Common myeloid progenitor, CD34-positive (primary cell): ENCODE measurements around the gene ITGB2.

Experiments used
- CTCF ChIA-PET: fragments of 350-600 bp; sonication (Branson Sonifier 250); formaldehyde crosslinking; loops from one replicate; lab custom pipeline; 2021; ENCODE audit warnings: antibody characterized with exemption; lab: Charles Lee
- POLR2A ChIA-PET: fragments of 350-600 bp; sonication (Branson Sonifier 250); formaldehyde crosslinking; loops from one replicate; lab custom pipeline; 2021; ENCODE audit warnings: antibody characterized with exemption; lab: Charles Lee
- DNase-seq, 3 donors: peaks; one replicate each; pipeline versions ENCODE4 v3.0.0 to v3.0.0-alpha.2; 2013
- H3K27ac ChIP-seq, 2 experiments: 1 replicate in 1 of 2; 2 replicates in 1 of 2; pipeline ENCODE4 v1.7.0; 2013; ENCODE audit warnings: inconsistent platforms in 2 of 2, low read length in 2 of 2, mild to moderate bottlenecking in 2 of 2, low read depth in 1 of 2, moderate library complexity in 1 of 2; ENCODE audit not compliant: severe bottlenecking in 2 of 2, insufficient read depth in 1 of 2, poor library complexity in 1 of 2
- H3K27me3 ChIP-seq, 5 experiments: replicated peaks in 2 of 5; 1 replicate in 3 of 5; 2 replicates in 2 of 5; pipeline versions ENCODE4 v1.6.1 to v1.7.0; 2013; ENCODE audit warnings: low read length in 4 of 5, mild to moderate bottlenecking in 2 of 5, moderate library complexity in 2 of 5, inconsistent platforms in 1 of 5; ENCODE audit not compliant: insufficient read depth in 5 of 5, control insufficient read depth in 4 of 5
- H3K36me3 ChIP-seq, 4 experiments: 1 replicate in 2 of 4; 2 replicates in 2 of 4; pipeline versions ENCODE4 v1.6.1 to v1.7.0; 2013; ENCODE audit warnings: low read length in 3 of 4, control low read depth in 1 of 4, mild to moderate bottlenecking in 1 of 4; ENCODE audit not compliant: control insufficient read depth in 4 of 4, insufficient read depth in 4 of 4
- H3K4me1 ChIP-seq, 4 experiments: 1 replicate in 3 of 4; 2 replicates in 1 of 4; pipeline versions ENCODE4 v1.6.1 to v1.7.1; 2013; ENCODE audit warnings: low read length in 3 of 4, mild to moderate bottlenecking in 3 of 4, control low read depth in 1 of 4, inconsistent platforms in 1 of 4, moderate library complexity in 1 of 4; ENCODE audit not compliant: control insufficient read depth in 4 of 4, insufficient read depth in 4 of 4; ENCODE audit errors: control extremely low read depth in 1 of 4
- H3K4me3 ChIP-seq, 7 experiments: 1 replicate in 4 of 7; 2 replicates in 3 of 7; pipeline versions ENCODE4 v1.5.1 to v1.7.0; 2013; ENCODE audit warnings: mild to moderate bottlenecking in 7 of 7, low read length in 6 of 7, moderate library complexity in 6 of 7, inconsistent platforms in 2 of 7, low read depth in 2 of 7, control low read depth in 1 of 7; ENCODE audit not compliant: insufficient read depth in 4 of 7, control insufficient read depth in 1 of 7; ENCODE audit errors: extremely low read depth in 1 of 7
- H3K9me3 ChIP-seq, 5 experiments: 1 replicate in 4 of 5; 2 replicates in 1 of 5; pipeline versions ENCODE4 v1.6.1 to v1.7.1; 2013; ENCODE audit warnings: low read length in 4 of 5, mild to moderate bottlenecking in 2 of 5, inconsistent platforms in 1 of 5, low read depth in 1 of 5, moderate library complexity in 1 of 5; ENCODE audit not compliant: control insufficient read depth in 4 of 5, insufficient read depth in 2 of 5; ENCODE audit errors: control extremely low read depth in 1 of 5
- WGBS: methylation state at CpG from one replicate; pipeline ENCODE4 v1.1.5; 2013; ENCODE audit not compliant: insufficient coverage; 5-methylcytosine and 5-hydroxymethylcytosine counted together

Gene ITGB2

GRCh38 chr21:44898851-44899767 is 21.6 kb downstream of the ITGB2 start:
- Histone ChIP-seq H3K9me3 (no peaks in the 10 kb centered on the region), H3K27me3 (no peaks in the 10 kb centered on the region), H3K36me3 (peaks cover 14 to 84% (median 63%) of the 10 kb centered on the region in 4 experiments), H3K27ac (no peak overlapping the region), H3K4me1 (no peaks in the 10 kb centered on the region), H3K4me3 (no peak overlapping the region)
- WGBS, result 96% methylated on average over 45 of the region's 49 CpGs
- ChIA-PET POLR2A (no interaction called here), CTCF (interaction anchor here (2.0 to 4.8 kb wide), 3 partner anchors 8 to 33 kb away, joined by 7 to 24 read pairs (median 8); no protein-coding TSS in a partner anchor)
- no peak for DNase-seq

- CTCF ChIA-PET, result interaction anchor here (0.7 to 6.7 kb wide), 8 partner anchors 8 to 37 kb away, joined by 3 to 50 read pairs (median 6); no protein-coding TSS in a partner anchor
- Histone ChIP-seq H3K9me3 (no peaks in the 10 kb centered on the region), H3K4me3 (no peak overlapping the region), H3K4me1 (peaks cover 0 to under 1% (median 0%) of the 10 kb centered on the region in 4 experiments), H3K27ac (no peak overlapping the region), H3K27me3 (no peaks in the 10 kb centered on the region), H3K36me3 (peaks cover 14 to 79% (median 56%) of the 10 kb centered on the region in 4 experiments)
- POLR2A ChIA-PET, result no interaction called here
- 97% methylated on average over 13 of the region's 13 CpGs for WGBS
- no peak for DNase-seq
Measured at GRCh38 chr21:44898011-44898488, 22.6 kb downstream of the ITGB2 start.

GRCh38 chr21:44897326-44898010 is 23.2 kb downstream of the ITGB2 start:
- CTCF ChIA-PET, result interaction anchor here (0.7 to 6.7 kb wide), 8 partner anchors 8 to 37 kb away, joined by 3 to 50 read pairs (median 6); no protein-coding TSS in a partner anchor
- DNase-seq, result no peak

DNA sequence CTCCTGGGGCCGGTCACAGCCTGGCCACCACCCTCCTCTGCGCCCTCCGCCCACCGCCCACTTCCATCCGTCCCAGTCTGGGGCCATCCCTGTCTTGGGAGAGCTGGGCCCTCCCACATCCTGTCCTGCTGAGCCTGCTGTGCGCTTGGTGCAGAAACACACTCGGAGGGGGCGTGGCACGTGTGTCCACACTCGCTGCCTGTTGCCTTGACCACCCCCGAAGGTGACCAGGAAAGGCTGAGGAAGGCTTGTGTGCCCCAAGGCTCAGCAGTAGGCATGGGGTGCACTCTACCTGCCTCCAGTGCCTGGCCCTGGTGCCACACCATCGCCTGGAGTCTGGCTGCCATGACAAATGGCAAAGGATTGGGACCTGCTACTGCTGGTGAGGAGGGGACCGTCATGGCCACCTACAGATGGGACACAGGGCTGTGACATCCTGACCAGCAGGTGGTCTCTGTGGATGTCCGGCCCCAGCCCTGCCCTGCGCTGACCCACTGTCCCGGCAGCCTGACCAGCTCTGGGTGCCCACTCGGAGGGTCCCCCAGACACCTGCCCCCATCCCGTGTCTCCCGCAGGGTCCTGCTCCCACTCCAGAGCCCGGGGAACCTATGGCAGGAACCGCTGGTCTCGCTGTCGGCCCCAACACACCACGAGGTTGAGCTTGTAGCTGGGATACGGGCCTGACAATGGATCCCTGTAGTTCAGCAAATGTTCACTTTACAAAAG is 24.0 kb downstream of the ITGB2 start:
- peaks cover 0 to 4% (median 0%) of the 10 kb centered on the region in 4 experiments for H3K4me1 ChIP-seq
- no peak overlapping the region for H3K4me3 ChIP-seq
- H3K36me3 ChIP-seq, result peaks cover 4 to 72% (median 43%) of the 10 kb centered on the region in 4 experiments
- no peak overlapping the region for H3K27ac ChIP-seq
- H3K27me3 ChIP-seq, result no peaks in the 10 kb centered on the region
- H3K9me3 ChIP-seq, result no peaks in the 10 kb centered on the region
- CTCF ChIA-PET, result interaction anchor here (1.2 to 6.7 kb wide), 8 partner anchors 10 to 41 kb away, joined by 3 to 50 read pairs (median 8); no protein-coding TSS in a partner anchor
- POLR2A ChIA-PET, result no interaction called here
- DNase-seq, result no peak
- WGBS, result 98% methylated on average over 15 of the region's 25 CpGs

More at GRCh38 chr21:44897326-44898010, 23.2 kb downstream of the ITGB2 start:
- POLR2A ChIA-PET, result no interaction called here
- Histone ChIP-seq H3K4me1 (peaks cover 0 to 4% (median 0%) of the 10 kb centered on the region in 4 experiments), H3K9me3 (no peaks in the 10 kb centered on the region), H3K4me3 (no peak overlapping the region), H3K27ac (no peak overlapping the region), H3K36me3 (peaks cover 12 to 75% (median 50%) of the 10 kb centered on the region in 4 experiments), H3K27me3 (no peaks in the 10 kb centered on the region)
- 87% methylated on average over 13 of the region's 21 CpGs for WGBS

GRCh38 chr21:44895859-44896258 is 24.8 kb downstream of the ITGB2 start:
- Histone ChIP-seq H3K4me3 (no peak overlapping the region), H3K36me3 (peaks cover 3 to 69% (median 35%) of the 10 kb centered on the region in 4 experiments), H3K27me3 (no peaks in the 10 kb centered on the region), H3K27ac (no peak overlapping the region), H3K9me3 (no peaks in the 10 kb centered on the region), H3K4me1 (peaks cover 0 to 4% (median 0%) of the 10 kb centered on the region in 4 experiments)
- ChIA-PET POLR2A (no interaction called here), CTCF (interaction anchor here (1.2 to 6.7 kb wide), 5 partner anchors 11 to 42 kb away, joined by 3 to 50 read pairs (median 17); no protein-coding TSS in a partner anchor)
- 88% methylated on average over 10 of the region's 11 CpGs for WGBS
- no peak for DNase-seq

DNA sequence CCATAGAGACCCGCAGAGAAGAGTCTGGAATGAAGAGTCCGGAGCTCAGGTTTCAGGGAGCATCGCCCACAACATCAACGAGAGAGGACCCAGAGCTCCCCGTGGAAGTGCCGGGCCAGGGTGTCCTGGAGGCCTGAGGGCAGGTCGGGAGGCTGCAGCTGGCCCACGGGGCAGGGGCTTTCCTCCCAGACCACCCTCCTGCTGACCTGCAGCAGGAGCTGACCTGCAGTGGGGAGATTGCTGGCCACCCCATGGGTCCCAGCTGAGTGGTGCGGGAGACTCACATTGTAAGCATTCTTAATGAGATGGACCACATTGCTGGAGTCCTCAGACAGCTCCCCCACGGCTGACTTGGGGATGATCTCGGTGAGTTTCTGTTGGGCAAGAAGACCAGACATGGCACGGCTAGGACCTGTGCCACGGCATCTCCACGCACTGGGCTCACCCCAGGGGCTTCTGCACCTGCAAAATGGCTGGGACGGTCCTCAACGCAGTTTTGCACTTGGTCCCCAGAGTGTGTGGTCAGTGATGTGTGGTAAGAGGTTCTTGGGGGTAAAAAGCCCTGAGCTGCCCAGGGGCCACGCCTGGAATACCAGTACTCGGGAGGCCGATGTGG is 25.9 kb downstream of the ITGB2 start:
- no peak overlapping the region for H3K27ac ChIP-seq
- ChIA-PET CTCF (interaction anchor here (0.8 to 6.7 kb wide), 13 partner anchors 12 to 243 kb away, joined by 3 to 50 read pairs (median 5); no protein-coding TSS in a partner anchor), POLR2A (no interaction called here)
- no peak for DNase-seq
- no peaks in the 10 kb centered on the region for H3K27me3 ChIP-seq
- no peaks in the 10 kb centered on the region for H3K9me3 ChIP-seq
- H3K4me3 ChIP-seq, result no peak overlapping the region
- WGBS, result 81% methylated on average over 14 of the region's 19 CpGs
- H3K36me3 ChIP-seq, result peaks cover 3 to 68% (median 30%) of the 10 kb centered on the region in 4 experiments
- peaks cover 0 to 4% (median 0%) of the 10 kb centered on the region in 4 experiments for H3K4me1 ChIP-seq
